NCI-H1105 (cell line): ENCODE results near the gene TOMM20.
"Not testable (repeated sequence)": the region's sequence is repeated elsewhere in the genome, so short reads cannot be mapped to it uniquely, and the experiment has no call there.

Experiments
- DNase-seq: peaks from one replicate; lab custom pipeline; 2025; lab: John Stamatoyannopoulos, UW

The TOMM20 gene

DNA sequence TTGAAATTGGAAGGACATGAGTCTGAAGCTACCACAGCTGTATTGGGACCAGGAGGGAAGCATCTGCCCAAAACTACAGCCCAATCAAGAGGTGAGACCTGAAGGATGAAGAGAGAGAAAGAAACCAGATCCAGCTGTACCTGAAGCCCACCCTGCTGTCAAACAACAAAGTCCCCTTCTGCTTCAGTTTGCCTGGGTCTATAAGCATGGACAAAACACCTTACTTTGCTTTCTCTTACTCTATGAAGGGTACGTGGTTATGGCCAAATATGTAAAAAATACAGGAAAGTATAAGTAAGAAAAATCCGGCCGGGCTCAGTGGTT lies 26.4 kb downstream of the TOMM20 start:
- DNase-seq: no peak

GRCh38 chr1:235101558-235102258 lies 26.9 kb downstream of the TOMM20 start:
- DNase-seq: no peak

- no peak for DNase-seq
Observed at GRCh38 chr1:235100194-235100772, 28.4 kb downstream of the TOMM20 start.

- no peak for DNase-seq
Observed at GRCh38 chr1:235098991-235099390, 29.6 kb downstream of the TOMM20 start.

GRCh38 chr1:235098547-235098946 lies 30.1 kb downstream of the TOMM20 start:
- DNase-seq: no peak

DNA sequence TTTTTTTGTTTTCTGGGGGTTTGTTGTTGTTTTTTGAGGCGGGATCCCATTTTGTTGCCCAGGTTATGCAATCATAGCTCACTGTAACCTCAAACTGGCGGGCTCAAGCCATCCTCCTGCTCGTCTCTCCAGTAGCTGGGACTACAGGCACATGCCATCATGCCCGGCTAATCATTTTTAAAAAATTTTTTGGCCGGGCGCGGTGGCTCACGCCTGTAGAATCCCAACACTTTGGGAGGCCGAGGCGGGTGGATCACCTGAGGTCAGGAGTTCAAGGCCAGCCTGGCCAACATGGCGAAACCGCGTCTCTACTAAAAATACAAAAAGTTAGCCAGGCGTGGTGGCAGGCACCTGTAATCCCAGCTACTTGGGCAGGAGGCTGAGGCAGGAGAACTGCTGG lies 31.1 kb downstream of the TOMM20 start:
- DNase-seq: not testable (repeated sequence)

GRCh38 chr1:235095938-235096562 lies 32.6 kb downstream of the TOMM20 start:
- no peak for DNase-seq

- DNase-seq: no peak
Observed at GRCh38 chr1:235093696-235094592, 34.7 kb downstream of the TOMM20 start.

DNA sequence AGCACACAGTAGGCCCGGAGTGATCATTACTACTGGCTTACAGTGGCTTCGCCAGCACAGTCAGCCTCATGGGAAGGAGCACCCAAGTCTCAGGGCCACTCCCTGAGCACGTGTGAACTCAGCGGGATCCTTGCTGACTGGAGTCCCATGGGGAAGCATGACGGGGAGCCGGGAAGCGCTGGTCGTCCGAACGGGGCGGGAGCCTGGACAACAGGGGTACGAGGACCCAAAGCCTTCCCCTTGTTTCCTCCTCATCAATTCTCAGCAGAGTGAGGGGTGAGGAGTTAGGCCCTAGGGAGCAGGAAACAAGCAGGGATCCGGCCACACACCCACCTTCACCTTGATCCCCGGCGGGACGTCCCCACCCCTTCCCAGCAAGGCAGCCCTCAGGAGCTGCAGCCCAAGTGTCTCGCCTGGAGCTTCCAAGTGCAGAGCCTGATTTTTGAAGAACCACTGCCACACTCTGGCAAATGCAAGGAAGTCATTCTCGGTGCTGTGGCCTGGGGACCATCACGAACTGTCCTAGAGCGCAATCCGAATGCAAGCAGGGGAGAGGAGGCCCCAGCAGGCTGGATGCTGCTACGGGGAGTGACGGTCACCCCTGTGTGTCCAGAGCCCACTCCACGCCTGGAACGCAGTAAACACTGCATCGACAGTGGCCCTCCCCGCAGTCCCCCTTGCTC lies 35.5 kb downstream of the TOMM20 start:
- no peak for DNase-seq

DNA sequence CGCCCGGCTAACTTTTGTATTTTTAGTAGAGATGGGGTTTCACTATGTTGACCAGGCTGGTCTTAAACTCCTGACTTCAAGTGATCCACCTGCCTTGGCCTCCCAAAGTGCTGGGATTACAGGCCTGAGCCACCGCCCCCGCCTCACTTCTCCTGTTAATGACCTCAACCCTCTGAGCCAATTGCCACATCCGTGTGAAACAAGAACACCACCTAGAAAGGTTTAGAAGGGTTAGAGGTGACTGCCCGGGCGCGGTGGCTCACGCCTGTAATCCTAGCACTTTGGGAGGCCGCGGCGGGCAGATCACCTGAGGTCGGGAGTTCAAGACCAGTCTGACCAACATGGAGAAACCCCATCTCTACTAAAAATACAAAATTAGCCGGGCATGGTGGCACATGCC lies 36.2 kb downstream of the TOMM20 start:
- not testable (repeated sequence) for DNase-seq

DNA sequence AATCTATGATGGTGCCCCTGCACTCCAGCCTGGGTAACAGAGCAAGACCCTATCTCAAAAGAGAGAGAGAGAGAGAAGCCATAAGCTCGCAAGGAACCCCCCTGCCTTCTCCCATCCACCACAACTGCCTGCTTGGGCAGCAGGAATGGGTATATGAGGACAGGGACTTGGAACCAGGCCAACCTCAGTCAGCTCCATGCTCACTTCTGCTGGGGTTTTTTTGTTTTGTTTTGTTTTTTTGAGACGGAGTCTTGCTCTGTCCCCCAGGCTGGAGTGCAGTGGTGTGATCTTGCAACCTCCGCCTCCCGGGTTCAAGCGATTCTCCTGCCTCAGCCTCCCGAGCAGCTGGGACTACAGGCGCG lies 36.6 kb downstream of the TOMM20 start:
- DNase-seq: not testable (repeated sequence)

- DNase-seq: not testable (repeated sequence)
Observed at GRCh38 chr1:235091319-235092044, 37.2 kb downstream of the TOMM20 start.

GRCh38 chr1:235090406-235091069 lies 38.1 kb downstream of the TOMM20 start:
- DNase-seq: no peak

- DNase-seq: no peak
Observed at GRCh38 chr1:235088907-235089306, 39.7 kb downstream of the TOMM20 start.

DNA sequence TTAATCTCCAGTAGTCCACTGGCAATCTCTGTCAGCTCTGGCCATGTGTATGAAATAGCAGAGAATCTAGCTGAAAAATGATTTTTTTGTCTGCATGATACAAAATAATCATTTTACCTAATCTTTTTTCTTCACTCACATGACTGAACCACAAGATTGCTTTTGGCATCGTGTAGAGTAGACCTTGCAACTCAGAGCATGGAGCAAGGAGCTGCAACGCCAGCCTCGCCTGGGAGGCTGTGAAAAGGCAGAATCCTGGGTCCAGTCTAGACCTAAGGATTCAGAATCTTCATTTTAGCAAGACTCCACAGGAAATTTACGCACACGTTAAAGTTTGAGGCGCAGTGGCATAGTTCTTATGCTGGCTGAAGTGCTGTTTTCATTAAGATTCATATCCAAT lies 40.2 kb downstream of the TOMM20 start:
- DNase-seq: no peak

GRCh38 chr1:235087906-235088305 lies 40.7 kb downstream of the TOMM20 start:
- DNase-seq: no peak

GRCh38 chr1:235085411-235086117 lies 43.1 kb downstream of the TOMM20 start:
- DNase-seq: not testable (repeated sequence)

DNA sequence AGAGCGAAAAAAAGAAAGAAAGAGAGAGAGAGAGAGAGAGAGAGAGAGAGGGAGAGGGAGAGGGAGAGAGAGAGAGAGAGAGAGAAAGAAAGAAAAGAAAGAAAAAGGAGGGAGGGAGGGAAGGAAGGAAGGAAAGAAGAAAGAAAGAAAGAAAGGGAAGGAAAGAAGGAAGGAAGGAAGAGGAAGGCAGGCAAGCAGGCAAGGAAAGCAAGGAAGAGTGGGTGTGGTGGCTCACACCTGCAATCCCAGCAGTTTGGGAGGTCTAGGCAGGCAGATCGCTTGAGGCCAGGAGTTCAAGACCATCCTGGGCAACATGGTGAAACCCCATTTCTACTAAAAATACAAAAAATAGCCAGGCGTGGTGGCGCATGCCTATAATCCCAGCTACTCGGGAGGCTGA lies 47.8 kb downstream of the TOMM20 start:
- DNase-seq: not testable (repeated sequence)

GRCh38 chr1:235080297-235080657 lies 48.4 kb downstream of the TOMM20 start:
- DNase-seq: not testable (repeated sequence)
